Measurements from ENCODE around the gene RELCH.

The RELCH gene

DNA sequence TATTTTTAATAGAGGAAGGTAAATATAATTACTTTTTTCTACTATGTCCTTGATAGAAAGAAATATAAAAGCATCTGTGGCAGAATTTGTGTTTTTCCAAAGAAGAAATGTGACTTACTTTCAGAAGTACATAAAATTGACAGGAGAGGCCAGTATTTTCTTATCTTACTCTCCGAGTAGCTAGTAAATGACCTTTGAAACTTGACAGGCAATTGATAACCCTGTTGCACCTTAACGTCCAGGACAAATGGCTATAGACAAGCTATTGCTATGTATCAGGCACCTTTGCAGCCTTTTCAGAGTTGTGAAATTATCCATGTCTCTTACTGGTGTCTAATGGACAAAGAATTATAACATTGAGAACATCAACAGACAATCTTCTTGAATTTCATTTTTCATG lies 75.0 kb downstream of the RELCH start:
- DNase-seq, result no peak

DNA sequence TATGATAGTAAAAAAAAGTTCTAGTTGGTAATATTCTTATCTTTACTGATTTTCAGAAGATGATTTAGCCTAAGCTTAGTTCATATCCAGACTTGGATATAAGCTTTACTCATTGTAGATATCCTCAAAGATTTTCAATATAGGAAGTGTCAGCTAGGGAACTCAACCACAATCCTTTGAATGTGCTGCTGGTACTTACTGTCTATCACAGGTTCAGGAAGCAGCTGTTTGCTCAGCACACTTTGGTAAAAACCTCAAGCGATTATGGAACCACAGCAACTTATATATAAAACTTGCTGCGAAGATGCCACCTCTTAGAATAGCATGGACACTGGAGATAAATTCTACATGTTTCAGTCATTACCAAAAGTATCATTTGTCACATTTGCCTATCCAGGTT lies 77.9 kb downstream of the RELCH start:
- DNase-seq, result no peak

DNA sequence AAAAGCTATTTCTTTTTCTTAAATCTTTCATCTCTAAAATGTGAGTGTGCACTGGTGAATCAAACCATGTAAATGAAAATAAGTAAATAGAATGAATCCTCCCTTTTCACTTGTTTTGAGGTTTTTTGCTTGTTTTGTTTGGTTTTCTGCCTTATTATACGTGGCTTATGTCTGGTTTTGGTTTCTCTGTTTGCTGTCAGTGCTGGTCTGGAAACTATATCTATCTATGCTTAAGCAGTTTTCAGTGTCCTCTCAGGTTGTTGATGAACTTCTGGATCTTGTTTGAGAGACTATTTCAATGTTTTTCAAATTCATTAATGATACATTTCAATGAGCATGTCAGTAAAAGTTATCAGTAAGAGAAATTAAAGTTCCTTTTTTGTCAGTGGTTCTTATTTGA lies 90.0 kb downstream of the RELCH start:
- DNase-seq, result no peak

DNA sequence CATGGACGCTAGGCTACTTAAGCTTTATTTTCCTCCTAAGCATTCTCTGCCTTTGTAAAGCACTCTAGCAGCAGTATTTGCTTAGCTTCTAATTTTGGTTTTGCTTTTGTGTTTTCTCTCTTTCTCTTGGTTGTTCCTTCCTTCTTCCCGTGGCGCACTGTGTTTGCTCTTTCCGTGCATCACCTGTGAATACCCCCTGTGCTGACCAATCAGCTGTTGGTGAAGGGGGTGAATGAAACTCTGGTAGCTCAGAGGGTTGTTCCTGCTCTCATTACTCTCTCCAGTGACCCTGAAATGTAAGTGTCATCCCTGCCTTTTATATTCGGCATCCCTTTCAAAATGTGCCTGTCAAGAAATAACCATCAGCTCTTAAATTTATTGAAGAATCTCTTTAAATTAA lies 92.5 kb downstream of the RELCH start:
- DNase-seq, result no peak

DNA sequence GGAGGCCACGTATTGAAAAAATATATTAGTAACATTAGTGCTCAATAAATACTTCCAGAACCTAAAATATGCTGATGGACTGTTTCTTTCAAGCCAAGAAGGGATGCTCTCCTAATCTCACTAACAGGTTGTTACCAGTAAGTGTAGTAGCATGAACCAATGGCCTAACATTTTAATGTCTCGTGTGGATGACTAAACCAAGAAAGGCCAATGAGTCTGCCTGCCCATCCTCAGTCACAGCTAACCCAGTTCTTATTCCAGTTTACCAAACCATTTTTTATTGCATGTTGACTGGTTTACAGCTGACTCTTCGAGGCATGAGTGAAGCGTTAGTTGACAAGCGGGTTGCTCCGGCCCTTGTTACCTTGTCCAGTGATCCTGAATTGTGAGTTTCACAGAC lies 93.0 kb downstream of the RELCH start:
- no peak for DNase-seq

DNA sequence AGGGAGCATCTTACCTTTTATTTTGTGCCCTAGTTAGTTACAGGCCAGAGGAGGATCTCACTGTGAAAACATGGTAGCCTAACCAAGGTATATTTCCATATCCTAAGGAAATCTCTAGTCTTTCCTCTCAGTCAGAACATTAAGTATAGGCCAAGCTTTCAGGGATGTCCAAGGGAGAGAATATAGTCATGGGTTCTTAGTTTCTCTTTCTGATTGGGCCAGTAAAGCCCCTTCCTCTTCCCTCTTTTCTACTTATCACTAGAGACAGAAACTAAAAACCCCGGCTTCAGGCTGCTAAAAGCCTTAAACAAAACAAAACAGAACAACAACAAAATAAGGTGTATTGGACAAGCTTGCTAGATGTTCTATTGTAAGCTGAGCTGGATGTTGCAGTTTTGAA lies 93.7 kb downstream of the RELCH start:
- DNase-seq, result no peak

DNA sequence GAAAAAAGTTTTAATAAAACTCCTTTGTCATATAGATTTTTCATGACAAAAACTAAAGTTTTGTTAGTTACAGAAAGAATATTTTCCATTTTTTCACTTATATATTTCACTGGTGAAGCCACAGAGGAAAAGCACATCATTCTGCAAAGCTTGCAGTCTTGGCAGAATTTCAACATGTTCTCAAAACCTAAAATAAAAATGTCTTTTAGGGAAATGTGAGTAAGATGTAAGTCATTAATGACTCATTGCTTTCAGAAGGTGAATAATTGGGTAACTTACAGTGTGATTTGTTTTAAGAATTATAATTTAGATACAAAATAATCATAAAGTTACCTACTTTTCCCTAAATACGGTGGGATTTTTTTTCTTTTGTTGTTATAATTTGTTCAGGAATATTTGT lies 94.6 kb downstream of the RELCH start:
- no peak for DNase-seq

DNA sequence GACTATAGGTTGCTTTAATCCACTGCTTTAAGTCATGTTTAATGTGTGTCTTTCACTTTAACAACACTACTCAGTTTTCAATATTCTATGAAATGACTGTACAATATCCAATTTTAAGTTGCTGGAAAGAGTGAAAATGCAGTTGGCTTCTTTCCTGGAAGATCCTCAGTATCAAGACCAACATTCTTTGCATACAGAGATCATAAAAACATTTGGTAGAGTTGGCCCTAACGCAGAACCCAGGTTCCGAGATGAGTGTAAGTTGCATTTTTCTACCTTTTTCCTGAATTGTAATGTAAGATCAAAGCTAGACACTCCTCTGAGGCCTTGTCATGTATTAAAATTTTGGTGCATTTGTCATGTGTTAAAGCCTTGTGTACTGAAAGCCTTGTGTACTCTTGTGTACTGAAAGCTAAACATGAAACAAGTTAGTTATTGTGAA lies 95.2 kb downstream of the RELCH start:
- DNase-seq, result no peak

DNA sequence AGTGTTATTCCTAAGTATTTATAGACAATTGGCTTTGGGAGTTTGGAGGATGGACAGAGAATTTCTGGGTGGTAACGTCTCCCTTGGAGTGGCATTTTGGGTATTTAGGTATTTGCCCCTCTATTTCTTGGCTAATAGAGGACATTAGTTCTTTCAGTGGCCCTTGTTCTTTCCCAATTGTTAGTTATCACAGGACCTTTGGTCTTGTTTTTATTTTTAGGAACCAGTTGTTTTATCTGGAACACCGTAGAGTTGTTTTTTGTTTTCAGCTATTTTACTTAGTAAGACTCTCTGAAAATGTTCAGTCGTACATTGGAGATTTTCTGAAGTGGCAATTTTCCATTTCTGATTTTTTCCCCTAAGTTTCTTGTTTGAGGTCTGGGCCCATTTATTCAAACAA lies 97.6 kb downstream of the RELCH start:
- DNase-seq, result no peak

DNA sequence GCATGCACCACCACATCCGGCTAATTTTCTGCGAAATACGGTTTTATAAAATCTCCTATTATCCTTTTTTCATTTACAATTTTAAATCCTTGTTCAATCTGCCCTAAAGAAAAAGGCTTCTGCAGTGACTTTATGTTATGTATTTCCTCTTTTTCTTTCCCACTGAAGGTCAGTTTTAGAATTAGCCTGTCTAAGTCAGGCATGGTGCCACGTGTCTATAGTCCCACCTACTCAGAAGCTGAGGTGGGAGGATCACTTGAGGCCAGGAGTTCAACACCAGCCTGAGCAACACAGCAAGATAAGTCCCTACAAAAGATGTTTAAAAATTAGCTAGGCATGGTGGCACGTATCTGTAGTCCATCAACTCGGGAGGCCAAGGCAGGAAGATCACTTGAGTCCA lies 98.2 kb downstream of the RELCH start:
- no peak for DNase-seq

DNA sequence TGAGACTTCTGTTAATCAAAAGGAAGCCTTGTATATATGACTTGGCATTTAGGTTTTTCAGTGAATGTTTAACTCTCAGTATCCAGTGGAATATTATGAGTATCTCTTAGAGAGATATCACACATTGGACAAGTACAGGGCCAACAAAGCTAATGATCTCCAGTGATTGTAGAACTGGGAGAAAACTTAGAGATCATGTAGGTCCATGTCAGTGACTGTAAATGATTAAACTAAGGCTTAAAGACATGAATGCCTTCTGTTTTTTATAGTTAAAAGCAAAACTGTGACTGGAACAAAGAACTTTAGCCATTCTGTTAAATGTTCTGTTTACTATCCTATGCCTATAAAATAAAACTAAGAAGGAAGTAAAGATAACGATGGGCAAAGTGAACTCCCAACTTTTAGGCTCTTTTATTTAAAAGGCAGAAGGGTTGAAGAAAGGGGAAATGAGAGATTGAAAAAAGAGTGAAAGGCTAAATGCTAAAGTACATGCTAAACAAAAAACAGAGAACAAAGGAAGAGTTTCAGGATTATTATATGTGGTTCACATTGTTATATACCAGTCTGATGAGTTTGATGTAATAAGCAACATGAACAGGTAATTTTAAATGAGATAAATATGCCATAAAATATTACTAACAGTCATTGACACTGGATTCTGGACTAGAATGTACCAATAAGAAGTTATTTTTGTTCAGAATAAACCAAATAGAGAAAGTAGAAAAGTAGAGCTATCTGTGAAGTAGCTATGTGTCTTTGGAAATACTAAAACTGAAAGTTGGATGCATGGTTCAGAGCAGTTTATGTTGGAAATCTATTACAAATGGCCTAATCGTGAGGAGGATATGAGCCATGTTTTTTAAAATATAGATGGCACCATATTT lies 101.0 kb downstream of the RELCH start:
- no peak for DNase-seq

DNA sequence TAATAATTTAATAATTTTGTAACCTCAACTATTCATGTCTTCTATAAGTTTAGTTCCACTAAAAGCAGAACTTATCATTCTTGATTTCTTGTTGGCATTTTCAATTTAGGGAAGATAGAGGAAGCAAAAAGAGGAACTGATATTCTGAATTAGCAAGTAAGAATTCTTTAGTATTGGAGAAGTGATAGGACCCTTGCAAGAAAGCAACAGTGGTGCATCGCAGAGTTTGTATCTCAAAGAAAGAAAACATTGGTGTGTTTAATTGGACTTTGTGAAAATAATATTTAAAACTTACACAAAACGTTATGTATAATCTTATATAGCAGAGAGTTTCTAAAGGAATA lies 101.6 kb downstream of the RELCH start:
- DNase-seq, result no peak

DNA sequence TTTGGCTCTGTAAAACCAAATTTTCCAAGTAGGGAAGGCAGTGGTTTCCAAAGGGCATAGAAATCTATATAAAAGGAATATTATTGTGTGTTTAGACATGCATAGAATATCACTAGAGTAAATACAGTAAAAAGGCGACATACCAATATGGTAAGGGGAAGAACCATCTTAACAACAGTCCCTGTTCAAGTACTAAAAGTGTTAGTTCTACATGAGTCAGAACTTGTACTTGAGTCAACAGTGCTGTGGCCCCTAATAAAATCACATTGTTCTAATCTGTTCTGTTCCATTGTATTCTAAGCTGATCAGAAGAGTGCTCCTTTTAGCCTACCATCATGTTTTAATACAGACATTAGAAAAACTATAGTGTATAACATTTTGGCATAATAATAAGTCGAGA lies 102.0 kb downstream of the RELCH start:
- no peak for DNase-seq

DNA sequence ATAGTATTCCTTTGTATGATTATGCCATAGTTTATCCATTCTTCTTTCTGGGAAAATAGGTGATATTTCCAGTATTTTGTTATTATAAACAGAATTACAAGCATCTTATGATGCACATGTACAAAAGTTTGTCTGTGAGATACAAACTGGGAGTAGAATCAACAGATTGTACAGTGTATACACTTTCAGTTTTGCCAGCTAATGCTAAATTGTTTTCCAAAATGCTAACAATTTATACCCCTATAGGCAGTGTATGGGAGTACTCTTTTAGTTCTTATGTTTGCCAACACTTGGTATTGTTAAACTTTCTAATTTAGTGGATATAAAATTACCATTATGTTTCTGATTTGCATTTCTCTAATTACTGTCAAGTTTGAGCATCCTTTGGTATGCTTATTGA lies 107.0 kb downstream of the RELCH start:
- no peak for DNase-seq

DNA sequence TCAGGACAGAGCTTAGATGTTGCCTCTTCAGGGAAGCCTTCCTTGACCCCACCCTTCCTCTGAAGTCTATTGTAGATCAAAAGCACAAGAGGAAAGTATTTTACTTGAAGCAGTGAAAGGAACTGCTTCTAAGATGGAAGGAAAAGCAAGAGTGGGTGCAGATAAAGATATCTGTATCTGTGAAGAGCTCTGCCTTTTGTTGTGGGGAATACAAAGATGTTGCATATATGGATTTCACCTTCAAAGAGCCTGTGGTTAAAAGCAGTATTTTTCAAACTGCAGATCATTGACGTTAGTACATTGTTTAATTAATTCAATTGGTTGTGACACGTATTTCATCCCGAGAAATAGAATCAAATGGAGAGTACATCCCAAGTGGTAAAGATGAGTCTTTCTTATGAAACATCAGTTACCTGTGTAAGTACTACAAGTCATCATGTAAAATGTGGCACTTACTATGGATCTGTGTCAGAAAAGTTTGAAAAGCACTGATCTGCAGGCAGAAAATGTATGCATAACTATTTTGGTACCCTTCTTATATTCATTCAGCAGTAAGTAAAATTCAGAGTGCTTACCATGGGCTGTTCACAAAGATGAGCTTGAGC lies 113.4 kb downstream of the RELCH start:
- DNase-seq, result no peak

DNA sequence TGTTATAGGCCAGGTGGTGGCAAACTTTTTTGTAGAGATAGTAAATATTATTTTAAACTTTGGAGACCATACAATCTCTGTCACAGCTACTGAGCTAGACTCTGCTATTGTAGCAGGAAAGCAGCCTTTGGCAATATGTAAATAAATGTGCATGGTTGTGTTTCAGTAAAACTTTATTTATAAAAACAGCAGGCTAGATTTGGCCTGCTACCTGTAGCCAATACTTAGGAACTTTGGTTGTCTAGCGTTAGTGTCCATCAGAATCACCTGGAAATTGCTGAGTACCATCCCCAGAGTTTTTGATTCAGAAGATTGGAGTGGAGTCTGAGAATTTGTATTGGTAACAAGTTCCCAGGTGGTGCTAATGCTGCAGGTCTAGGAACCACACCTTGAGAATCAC lies 114.3 kb downstream of the RELCH start:
- no peak for DNase-seq

DNA sequence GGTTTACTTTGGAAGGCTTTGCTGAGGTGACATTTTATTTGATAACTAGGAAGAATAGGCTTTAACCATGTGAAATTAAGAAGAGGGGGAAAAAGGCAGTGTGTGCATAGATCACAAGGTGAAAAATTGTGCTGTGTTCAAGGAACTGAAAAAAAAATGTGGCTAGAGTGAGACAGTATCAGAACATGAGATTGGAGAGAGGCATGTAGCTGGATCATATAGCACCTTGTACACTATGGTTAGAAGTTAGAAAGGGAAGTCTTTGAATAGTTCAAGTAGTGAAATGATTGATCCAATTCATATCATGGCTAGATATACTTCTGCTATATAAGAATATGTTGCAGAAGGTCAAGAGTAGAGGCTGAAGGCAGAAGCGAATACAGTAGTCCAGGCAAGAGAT lies 125.8 kb downstream of the RELCH start:
- DNase-seq, result no peak

DNA sequence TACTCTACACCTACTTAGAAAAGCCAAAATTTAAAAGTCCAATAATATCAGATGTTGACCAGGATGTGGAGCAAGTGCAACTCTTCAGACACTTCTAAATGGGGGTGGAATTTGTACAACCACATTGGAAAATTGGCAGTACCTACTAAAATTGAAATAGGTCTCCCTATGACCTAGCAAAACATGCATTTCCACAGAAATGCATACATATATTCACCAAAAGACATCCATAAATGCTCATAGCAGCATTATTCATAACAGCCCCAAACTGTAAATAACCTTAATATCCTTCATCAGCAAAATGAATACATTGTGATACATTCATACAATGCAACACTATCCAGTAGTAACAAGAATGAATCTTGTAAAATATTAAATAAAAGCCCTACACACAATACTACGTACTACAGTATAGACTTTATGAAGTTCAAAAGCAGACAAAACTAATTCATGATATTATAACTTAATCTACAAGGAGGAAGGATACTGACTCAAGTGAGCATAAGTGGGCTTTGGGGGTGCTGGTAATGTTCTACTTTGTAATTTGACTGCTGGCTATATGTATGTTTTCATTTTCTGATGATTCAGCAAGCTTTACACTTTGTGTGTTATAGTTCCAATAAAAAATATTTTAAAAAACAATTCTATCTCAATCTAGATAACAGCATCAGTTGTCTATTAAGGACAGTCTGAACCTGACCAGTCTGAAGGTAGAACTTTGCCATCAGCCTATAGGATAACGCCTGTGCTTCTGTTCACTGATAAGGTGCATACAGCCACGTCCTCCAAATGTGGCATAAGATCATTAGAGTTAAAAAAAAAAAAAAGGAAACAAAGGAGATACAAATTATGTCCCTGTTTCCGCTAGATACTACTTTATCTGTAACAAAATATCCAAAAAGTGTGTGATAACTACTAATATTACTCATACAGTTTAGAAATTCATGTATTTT lies 131.4 kb downstream of the RELCH start:
- DNase-seq, result no peak

DNA sequence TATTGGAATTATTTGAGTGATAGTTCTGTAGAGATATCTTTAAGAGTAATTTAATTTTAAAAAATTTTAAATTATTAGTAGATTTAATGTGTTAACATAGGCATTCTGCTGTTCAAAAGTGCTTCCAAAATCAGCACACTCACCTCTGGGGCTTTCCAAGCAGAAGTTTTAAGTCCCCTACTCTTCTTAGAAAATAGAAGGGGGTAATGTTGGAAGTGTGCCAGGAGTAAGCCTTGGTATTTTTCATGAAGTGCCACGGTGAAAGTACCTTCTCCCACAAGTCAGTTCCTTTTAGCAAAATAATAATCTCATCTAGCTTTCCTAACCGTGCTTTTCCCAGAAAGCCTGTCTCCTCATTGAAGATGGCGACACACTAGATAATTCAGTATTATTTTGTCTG lies 134.1 kb downstream of the RELCH start:
- DNase-seq, result no peak

DNA sequence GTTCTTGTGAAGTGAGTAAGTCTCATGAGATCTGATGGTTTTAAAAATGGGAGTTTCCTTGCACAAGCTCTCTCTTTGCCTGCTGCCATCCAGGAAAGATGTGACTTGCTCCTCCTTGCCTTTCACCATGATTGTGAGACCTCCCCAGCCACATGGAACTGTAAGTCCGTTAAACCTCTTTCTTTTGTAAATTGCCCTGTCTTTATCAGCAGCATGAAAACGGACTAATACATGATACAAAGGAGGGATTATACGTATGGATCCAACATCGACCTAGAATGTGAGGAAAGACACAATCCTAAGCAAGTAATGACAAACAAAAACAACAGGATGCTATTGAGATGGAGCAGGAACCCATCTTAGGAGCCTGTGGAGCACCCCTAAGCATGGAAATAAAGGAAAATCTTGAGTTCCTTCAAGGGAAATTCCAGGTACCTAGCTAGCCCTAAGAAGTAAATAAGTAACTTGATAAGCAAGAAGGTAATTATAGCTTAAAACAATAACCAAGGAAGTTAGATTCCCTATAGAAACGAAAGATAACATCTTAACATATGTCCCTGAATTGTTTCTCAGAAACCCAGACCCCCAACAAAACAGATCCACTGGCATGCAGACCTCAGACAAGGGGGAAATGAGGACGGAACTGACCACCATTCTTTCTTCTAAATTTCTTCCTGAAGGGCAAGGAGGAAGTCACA lies 136.6 kb downstream of the RELCH start:
- DNase-seq, result no peak

DNA sequence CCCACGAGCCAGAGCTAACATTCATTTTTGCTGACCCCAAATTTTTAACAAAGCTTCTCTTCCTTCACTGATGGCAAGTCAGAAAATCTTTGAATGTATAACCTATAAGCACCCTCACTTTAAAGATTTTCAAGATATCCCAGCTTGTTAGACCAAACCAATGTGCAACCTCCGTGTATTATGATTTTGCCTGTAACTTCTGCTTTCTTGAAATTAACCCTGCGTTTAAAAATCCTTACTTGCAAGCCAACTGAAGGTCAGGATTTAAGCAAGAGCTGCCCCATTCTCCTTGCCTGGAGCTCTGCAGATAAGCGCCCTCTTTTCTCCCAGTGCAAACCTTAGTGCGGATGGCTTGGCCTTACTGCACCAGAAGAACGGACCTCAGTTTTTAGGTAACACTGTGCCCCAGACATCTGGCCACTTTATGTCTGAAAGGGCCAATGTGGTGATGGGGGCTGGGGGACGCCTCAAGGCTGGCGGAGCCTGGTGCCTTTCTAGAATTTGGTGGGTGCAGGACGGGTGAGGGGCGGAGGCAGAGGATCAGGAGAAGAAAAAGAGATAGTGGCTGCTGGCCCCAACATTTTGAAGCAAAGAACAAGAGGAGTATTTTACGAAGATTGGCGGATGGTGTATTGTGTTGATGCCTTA lies 137.2 kb downstream of the RELCH start:
- no peak for DNase-seq

Measured in NCI-H187 (cell line).